ENCODE measurements around the gene HDGFL1. TPM values are rescaled to one million over a fixed set of nuclear protein-coding genes. Genes with fewer than 3 reads are reported as not detected.
A peak's percentile ranks its signal among the peaks of the same experiment; 100 is the strongest.

The HDGFL1 gene
- total RNA-seq, 1 experiment from 2014 or later, result not detected

- no peak for DNase-seq (ENCODE audit: low spot score)
These were observed 21.1 kb downstream of the HDGFL1 start for GRCh38 chr6:22590423-22590822.

GRCh38 chr6:22593895-22594294 lies 24.5 kb downstream of the HDGFL1 start:
- no peak for DNase-seq (ENCODE audit: low spot score)

- DNase-seq (ENCODE audit: low spot score), result no peak
These were observed 26.6 kb downstream of the HDGFL1 start for GRCh38 chr6:22596011-22596410.

GRCh38 chr6:22598339-22598738 lies 29.0 kb downstream of the HDGFL1 start:
- DNase-seq (ENCODE audit: low spot score), result peak; percentile 10

GRCh38 chr6:22600059-22600458 lies 30.7 kb downstream of the HDGFL1 start:
- no peak for DNase-seq (ENCODE audit: low spot score)

DNA sequence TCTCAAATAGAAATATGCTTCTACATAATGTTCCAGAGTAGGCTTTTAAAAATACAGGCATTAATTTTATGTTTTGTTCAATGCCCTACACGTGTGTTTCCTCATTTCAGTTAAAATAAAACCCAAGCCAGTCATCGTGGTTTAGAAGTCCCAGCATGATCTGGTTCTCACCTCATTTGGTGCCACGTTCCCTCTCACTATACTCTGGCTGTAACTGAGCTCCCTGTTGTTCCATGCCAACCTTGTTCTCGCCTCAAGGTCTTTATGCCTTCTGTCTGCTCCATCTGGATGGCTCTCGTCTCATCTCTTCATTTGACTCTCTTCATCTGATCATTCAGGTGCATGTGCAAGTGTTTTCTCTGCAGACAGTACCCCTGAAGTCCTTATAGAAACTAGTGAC lies 32.6 kb downstream of the HDGFL1 start:
- DNase-seq (ENCODE audit: low spot score), result no peak

GRCh38 chr6:22605736-22606135 lies 36.4 kb downstream of the HDGFL1 start:
- no peak for DNase-seq (ENCODE audit: low spot score)

DNA sequence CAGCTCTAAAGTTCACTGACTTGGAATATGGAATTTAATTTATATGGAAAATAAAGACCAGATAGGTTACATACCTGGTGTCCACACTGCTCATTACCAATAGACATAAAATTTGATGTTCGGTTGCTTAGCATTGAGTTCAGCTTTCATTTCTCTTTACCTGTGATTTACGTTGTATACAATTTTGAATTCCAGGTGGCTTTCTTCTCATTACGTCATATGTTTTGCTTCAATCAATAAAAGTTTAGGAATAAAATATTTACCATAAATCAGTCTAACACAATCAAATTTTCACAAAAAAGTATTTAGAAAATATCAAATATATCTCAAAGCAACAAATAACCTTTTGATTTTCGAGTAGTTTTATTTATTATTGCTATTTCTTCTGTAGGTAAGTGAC lies 40.8 kb downstream of the HDGFL1 start:
- no peak for DNase-seq (ENCODE audit: low spot score)

DNA sequence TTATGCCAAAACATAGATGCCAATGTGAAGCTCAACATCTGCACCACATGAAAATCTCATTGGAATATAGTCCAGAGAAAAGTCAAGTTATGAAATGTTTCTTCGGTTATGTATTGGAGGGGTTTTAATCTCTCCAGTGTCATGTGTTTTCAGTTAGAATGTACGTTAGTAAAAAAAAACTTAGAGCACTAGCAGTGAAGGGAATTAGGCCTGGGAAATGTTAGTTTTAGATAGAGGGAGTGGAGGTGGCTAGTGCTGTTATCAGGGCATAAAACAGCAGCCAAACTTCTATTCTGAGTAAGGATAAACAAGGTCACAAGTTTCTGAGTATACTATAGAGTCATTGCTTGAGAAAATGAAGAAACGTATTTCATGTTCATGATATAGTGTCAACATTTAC lies 42.9 kb downstream of the HDGFL1 start:
- DNase-seq (ENCODE audit: low spot score), result no peak

DNA sequence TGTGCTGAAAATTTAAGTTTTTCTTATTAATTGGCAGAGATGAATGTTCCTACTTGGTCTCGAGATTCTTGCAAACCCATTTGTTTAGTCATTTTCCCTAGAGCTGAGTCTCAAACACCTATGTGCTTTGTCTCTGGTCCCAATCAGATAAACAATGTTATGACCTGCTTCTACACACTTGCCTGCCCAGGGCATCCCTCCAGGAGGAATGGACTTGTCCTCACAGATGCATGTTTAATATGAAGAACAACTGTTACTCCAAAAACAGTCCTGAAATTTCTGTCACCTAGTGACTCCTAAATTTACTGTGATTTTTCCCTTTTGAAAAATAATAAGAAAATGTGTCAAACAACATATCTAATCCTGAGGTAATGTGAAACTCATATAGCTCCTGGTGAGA lies 43.7 kb downstream of the HDGFL1 start:
- no peak for DNase-seq (ENCODE audit: low spot score)

DNA sequence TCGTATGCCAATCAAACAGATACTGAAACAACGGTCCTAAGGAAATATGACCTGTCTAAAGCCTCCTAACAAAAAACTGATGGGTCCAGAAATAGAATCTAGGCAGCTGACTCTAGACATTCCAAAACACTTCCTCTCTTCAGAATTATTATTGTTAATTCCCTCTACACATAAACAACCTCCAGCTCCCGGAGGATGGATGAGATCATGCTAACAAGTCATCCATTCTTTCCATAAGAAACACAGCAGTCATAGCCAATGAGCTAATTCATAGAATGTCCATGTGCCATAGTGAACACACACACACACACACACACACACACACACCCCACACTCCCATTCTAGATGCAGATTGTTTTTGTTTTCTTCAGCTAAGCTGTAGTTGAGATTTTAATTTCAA lies 44.3 kb downstream of the HDGFL1 start:
- peak; percentile 92 for DNase-seq (ENCODE audit: low spot score)

DNA sequence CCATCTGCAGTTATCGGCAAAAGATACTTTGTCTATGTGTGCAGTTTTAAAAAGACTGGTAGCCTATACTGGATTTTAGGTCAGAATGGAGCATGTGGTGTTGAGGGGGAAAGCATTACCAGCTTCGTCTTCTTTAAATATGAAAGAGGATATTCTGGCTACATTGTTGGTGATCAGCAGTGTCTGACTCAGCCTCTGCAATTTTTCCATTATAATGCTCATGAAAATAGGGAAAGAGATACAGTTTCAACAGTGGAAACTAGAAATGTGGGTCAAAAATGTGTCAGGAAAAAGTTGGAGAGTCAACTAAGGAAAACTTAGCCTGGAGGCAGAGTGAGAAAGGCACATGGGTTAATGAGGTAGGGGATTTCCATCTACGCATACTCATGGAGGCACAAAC lies 45.2 kb downstream of the HDGFL1 start:
- DNase-seq (ENCODE audit: low spot score), result no peak

DNA sequence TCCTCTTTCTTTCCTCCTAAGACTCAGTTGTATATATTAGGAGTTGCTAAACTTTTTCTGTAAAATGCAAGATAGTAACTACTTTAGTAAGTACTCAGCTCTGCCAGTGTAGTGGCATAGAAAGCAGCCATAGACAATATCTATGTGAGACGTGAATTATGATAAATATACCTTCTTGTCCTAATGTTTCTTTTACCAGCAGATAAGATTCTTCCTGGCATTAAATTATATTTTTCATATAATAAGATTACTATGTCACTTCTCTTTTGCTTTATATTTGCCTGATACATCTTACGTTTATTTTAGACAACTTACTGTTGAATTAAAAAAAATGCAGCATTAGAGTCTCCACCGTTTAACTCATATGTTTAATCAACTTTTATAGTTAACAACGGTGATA lies 51.7 kb downstream of the HDGFL1 start:
- no peak for DNase-seq (ENCODE audit: low spot score)
